HG02840 (cell line): ENCODE measurements around the gene LIMS1.
"Not testable (repeated sequence)": the region's sequence is repeated elsewhere in the genome, so short reads cannot be mapped to it uniquely, and the experiment has no call there.

ENCODE experiments used
- ATAC-seq: cut with Tn5 transposase; IDR thresholded peaks from one replicate; pipeline ENCODE4 v1.9.1; 2021; ENCODE audit warnings: mild to moderate bottlenecking, moderate library complexity, moderate number of reproducible peaks; ENCODE audit not compliant: unreplicated experiment, low FRiP score

The LIMS1 gene

GRCh38 chr2:108655270-108655669 is 121.0 kb downstream of the LIMS1 start:
- ATAC-seq, result not testable (repeated sequence)

- not testable (repeated sequence) for ATAC-seq
Measured at GRCh38 chr2:108656282-108656681, 122.0 kb downstream of the LIMS1 start.

- not testable (repeated sequence) for ATAC-seq
Measured at GRCh38 chr2:108657517-108657916, 123.2 kb downstream of the LIMS1 start.

- not testable (repeated sequence) for ATAC-seq
Measured at GRCh38 chr2:108658553-108658952, 124.3 kb downstream of the LIMS1 start.

- not testable (repeated sequence) for ATAC-seq
Measured at GRCh38 chr2:108661493-108661892, 127.2 kb downstream of the LIMS1 start.

GRCh38 chr2:108662207-108662612 is 127.9 kb downstream of the LIMS1 start:
- ATAC-seq, result peak; percentile 94

GRCh38 chr2:108663346-108663745 is 129.1 kb downstream of the LIMS1 start:
- not testable (repeated sequence) for ATAC-seq

GRCh38 chr2:108664089-108664488 is 129.8 kb downstream of the LIMS1 start:
- ATAC-seq, result not testable (repeated sequence)

- not testable (repeated sequence) for ATAC-seq
Measured at GRCh38 chr2:108664979-108665378, 130.7 kb downstream of the LIMS1 start.

GRCh38 chr2:108665975-108666374 is 131.7 kb downstream of the LIMS1 start:
- ATAC-seq, result not testable (repeated sequence)

GRCh38 chr2:108667140-108667539 is 132.9 kb downstream of the LIMS1 start:
- ATAC-seq, result not testable (repeated sequence)

GRCh38 chr2:108670282-108670681 is 136.0 kb downstream of the LIMS1 start:
- not testable (repeated sequence) for ATAC-seq

GRCh38 chr2:108672200-108672805 is 138.0 kb downstream of the LIMS1 start:
- not testable (repeated sequence) for ATAC-seq

GRCh38 chr2:108676522-108676921 is 142.3 kb downstream of the LIMS1 start:
- not testable (repeated sequence) for ATAC-seq

GRCh38 chr2:108677239-108677744 is 143.0 kb downstream of the LIMS1 start:
- not testable (repeated sequence) for ATAC-seq

GRCh38 chr2:108678198-108678651 is 144.0 kb downstream of the LIMS1 start:
- not testable (repeated sequence) for ATAC-seq

GRCh38 chr2:108680805-108681204 is 146.5 kb downstream of the LIMS1 start:
- ATAC-seq, result not testable (repeated sequence)

GRCh38 chr2:108688818-108689756 is 154.8 kb downstream of the LIMS1 start:
- ATAC-seq, result not testable (repeated sequence)

- ATAC-seq, result not testable (repeated sequence)
Measured at GRCh38 chr2:108690001-108690400, 155.7 kb downstream of the LIMS1 start.

GRCh38 chr2:108691447-108691846 is 157.2 kb downstream of the LIMS1 start:
- no peak for ATAC-seq

GRCh38 chr2:108701208-108701607 is 166.9 kb downstream of the LIMS1 start:
- ATAC-seq, result no peak
